CD4-positive, alpha-beta T cell treated with Interleukin-10 for 1 hour (primary cell): Measurements from ENCODE around the gene MIDN.
A peak's percentile ranks its signal among the peaks of the same experiment; 100 is the strongest.

Experiments
- DNase-seq: peaks from one replicate; pipeline ENCODE4 v3.0.0-alpha.2; 2020

MIDN gene

GRCh38 chr19:1271528-1272422 lies 23.4 kb downstream of the MIDN start:
- no peak for DNase-seq

- DNase-seq, result no peak
Observed at GRCh38 chr19:1272423-1273262, 24.3 kb downstream of the MIDN start.

- no peak for DNase-seq
Observed at GRCh38 chr19:1273263-1274041, 25.1 kb downstream of the MIDN start.

GRCh38 chr19:1274081-1274851 lies 25.9 kb downstream of the MIDN start:
- DNase-seq, result no peak

- no peak for DNase-seq
Observed at GRCh38 chr19:1274852-1275259, 26.5 kb downstream of the MIDN start.

GRCh38 chr19:1275260-1275975 lies 27.0 kb downstream of the MIDN start, which contains the start of gene FAM174C:
TSS of gene FAM174C (plus strand) at chr19:1275530. CDS start at chr19:1275550, 20 bp downstream.
- DNase-seq, result peak; percentile 96

GRCh38 chr19:1275976-1276627 lies 27.7 kb downstream of the MIDN start:
- DNase-seq, result no peak

GRCh38 chr19:1276628-1277022 lies 28.2 kb downstream of the MIDN start:
- DNase-seq, result peak; percentile 42

GRCh38 chr19:1277061-1277460 lies 28.7 kb downstream of the MIDN start:
- no peak for DNase-seq

- DNase-seq, result no peak
Observed at GRCh38 chr19:1278074-1278473, 29.7 kb downstream of the MIDN start.

- no peak for DNase-seq
Observed at GRCh38 chr19:1278713-1279660, 30.6 kb downstream of the MIDN start.

GRCh38 chr19:1279782-1280341 lies 31.5 kb downstream of the MIDN start:
- peak; percentile 84 for DNase-seq

- DNase-seq, result no peak
Observed at GRCh38 chr19:1280636-1281568, 32.5 kb downstream of the MIDN start.

GRCh38 chr19:1281569-1282287 lies 33.3 kb downstream of the MIDN start:
- no peak for DNase-seq

- no peak for DNase-seq
Observed at GRCh38 chr19:1282588-1283206, 34.3 kb downstream of the MIDN start.

GRCh38 chr19:1283207-1283916 lies 35.0 kb downstream of the MIDN start:
- no peak for DNase-seq
